K562 (cell line): Measurements from ENCODE around the gene BNC2.

ENCODE experiments used
- EP300 ChIP-seq: IDR thresholded peaks from 2 replicates; pipeline ENCODE4 v1.6.1; 2012; ENCODE audit warnings: low read length, improper control_type of control experiment
- NFE2 ChIP-seq: IDR thresholded peaks from 2 replicates; pipeline ENCODE4 v1.6.1; 2014; ENCODE audit warnings: antibody characterized with exemption, low read depth
- NFIC ChIP-seq: fragments of 450-650 bp; IDR thresholded peaks from 2 replicates; pipeline ENCODE4 v1.6.1; 2017; ENCODE audit warnings: mild to moderate bottlenecking, inconsistent platforms
- TF ChIP-seq, protein P1 (sequence below), 3 experiments: IDR thresholded peaks in 2 of 3; conservative IDR thresholded peaks in 1 of 3; 2 replicates each; pipeline ENCODE4 v1.5.1; 2011 to 2012; ENCODE audit warnings: low read length in 3 of 3, mild to moderate bottlenecking in 3 of 3, control low read depth in 2 of 3, improper control_type of control experiment in 1 of 3, inconsistent platforms in 1 of 3, low read depth in 1 of 3, mixed read lengths in 1 of 3, moderate library complexity in 1 of 3; ENCODE audit not compliant: insufficient read depth in 2 of 3

DNA sequence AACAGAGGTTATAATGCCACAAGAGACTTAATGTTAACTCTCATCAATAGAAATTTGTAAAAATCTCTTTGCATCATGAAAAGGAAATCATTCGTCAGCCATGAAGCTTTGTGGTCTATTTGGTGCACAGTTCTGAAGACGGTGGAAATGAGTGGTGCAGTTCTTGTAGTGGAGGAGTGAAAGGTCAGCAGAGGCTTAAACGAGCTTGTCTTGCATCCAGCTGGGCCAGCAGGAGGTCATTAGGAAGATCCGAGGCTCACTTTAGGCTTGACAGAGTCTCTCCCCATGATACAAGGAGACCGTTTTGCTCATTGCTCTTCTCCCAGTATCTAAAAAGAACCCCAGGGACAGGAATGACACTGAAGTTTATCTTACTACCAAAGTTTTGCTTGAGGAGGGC is 440.8 kb downstream of the BNC2 start:
- TF ChIP-seq NFIC = no peak
- TF ChIP-seq NFE2 = no peak
- TF ChIP-seq, protein P1, sequence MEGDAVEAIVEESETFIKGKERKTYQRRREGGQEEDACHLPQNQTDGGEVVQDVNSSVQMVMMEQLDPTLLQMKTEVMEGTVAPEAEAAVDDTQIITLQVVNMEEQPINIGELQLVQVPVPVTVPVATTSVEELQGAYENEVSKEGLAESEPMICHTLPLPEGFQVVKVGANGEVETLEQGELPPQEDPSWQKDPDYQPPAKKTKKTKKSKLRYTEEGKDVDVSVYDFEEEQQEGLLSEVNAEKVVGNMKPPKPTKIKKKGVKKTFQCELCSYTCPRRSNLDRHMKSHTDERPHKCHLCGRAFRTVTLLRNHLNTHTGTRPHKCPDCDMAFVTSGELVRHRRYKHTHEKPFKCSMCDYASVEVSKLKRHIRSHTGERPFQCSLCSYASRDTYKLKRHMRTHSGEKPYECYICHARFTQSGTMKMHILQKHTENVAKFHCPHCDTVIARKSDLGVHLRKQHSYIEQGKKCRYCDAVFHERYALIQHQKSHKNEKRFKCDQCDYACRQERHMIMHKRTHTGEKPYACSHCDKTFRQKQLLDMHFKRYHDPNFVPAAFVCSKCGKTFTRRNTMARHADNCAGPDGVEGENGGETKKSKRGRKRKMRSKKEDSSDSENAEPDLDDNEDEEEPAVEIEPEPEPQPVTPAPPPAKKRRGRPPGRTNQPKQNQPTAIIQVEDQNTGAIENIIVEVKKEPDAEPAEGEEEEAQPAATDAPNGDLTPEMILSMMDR (IDR thresholded peaks at IDR 0.05 in 2 of 3, conservative IDR thresholded peaks at IDR 0.05 in 1 of 3; ENCODE audit: insufficient read depth in 2 of 3, low read depth in 1 of 3, low read length in 3 of 3) = no peak
- no peak for TF ChIP-seq EP300
